ENCODE measurements around the gene NUBP2. TPM values are rescaled to one million over a fixed set of nuclear protein-coding genes. Genes with fewer than 3 reads are reported as not detected.

NUBP2 gene
- polyA plus RNA-seq, 1 experiment = 38.0 TPM

- ChIA-PET POLR2A (no interaction called here), CTCF (interaction anchor here (1.3 kb wide), 1 partner anchor 33 kb away, joined by 3 read pairs; no protein-coding TSS in a partner anchor)
- TF ChIP-seq CTCF (IDR thresholded peaks at IDR 0.05; ENCODE audit: insufficient read depth, low read depth, low read length) = no peak
- Histone ChIP-seq H3K4me3 (ENCODE audit: low read depth, low read length) (no peak overlapping the region), H3K27me3 (ENCODE audit: control insufficient read depth, insufficient read depth, low read length) (no peaks in the 10 kb centered on the region), H3K36me3 (ENCODE audit: control insufficient read depth, insufficient read depth, low read length) (no peaks in the 10 kb centered on the region)
- no peak for DNase-seq (ENCODE audit: low read depth)
Measured at GRCh38 chr16:1831186-1832075, 48.7 kb downstream of the NUBP2 start.

GRCh38 chr16:1832838-1833454, 50.2 kb downstream of the NUBP2 start:
- no peaks in the 10 kb centered on the region for H3K36me3 ChIP-seq (ENCODE audit: control insufficient read depth, insufficient read depth, low read length)
- CTCF ChIA-PET = no interaction called here
- no peak for DNase-seq (ENCODE audit: low read depth)

GRCh38 chr16:1834096-1834495, 51.3 kb downstream of the NUBP2 start:
- no peak for TF ChIP-seq CTCF (IDR thresholded peaks at IDR 0.05; ENCODE audit: insufficient read depth, low read depth, low read length)

More at GRCh38 chr16:1832838-1833454, 50.2 kb downstream of the NUBP2 start:
- TF ChIP-seq CTCF (IDR thresholded peaks at IDR 0.05; ENCODE audit: insufficient read depth, low read depth, low read length) = no peak
- H3K27me3 ChIP-seq (ENCODE audit: control insufficient read depth, insufficient read depth, low read length) = no peaks in the 10 kb centered on the region
- POLR2A ChIA-PET = no interaction called here
- H3K4me3 ChIP-seq (ENCODE audit: low read depth, low read length) = no peak overlapping the region

More at GRCh38 chr16:1834096-1834495, 51.3 kb downstream of the NUBP2 start:
- POLR2A ChIA-PET = no interaction called here
- CTCF ChIA-PET = no interaction called here
- no peak for DNase-seq (ENCODE audit: low read depth)
- Histone ChIP-seq H3K36me3 (ENCODE audit: control insufficient read depth, insufficient read depth, low read length) (no peaks in the 10 kb centered on the region), H3K27me3 (ENCODE audit: control insufficient read depth, insufficient read depth, low read length) (no peaks in the 10 kb centered on the region), H3K4me3 (ENCODE audit: low read depth, low read length) (no peak overlapping the region)

Small RNAs within 50 kb of the gene (small RNA-seq; reads per million reads assigned to genes)
- gene MIR3177 (ENCODE audit: insufficient read length, low read depth, low replicate concordance) = not detected

Other genes starting within 250 kb of the NUBP2 start
- 42.4 and 81.9 TPM in 2 replicates for gene TMEM204, start 249.3 kb upstream of the NUBP2 start, polyA plus RNA-seq (2011; rRNA removed)
- gene IFT140, start 170.9 kb upstream of the NUBP2 start, polyA plus RNA-seq (2011; rRNA removed) = 5.3 and 10.4 TPM in 2 replicates
- 5.2 and 8.0 TPM in 2 replicates for gene CRAMP1, start 170.6 kb upstream of the NUBP2 start, polyA plus RNA-seq (2011; rRNA removed)
- 46.2 and 47.6 TPM in 2 replicates for gene JPT2, start 104.7 kb upstream of the NUBP2 start, polyA plus RNA-seq (2011; rRNA removed)
- gene MAPK8IP3, start 76.8 kb upstream of the NUBP2 start, polyA plus RNA-seq (2011; rRNA removed) = 12.3 and 22.5 TPM in 2 replicates
- 20.3 and 34.3 TPM in 2 replicates for gene NME3, start 11.4 kb upstream of the NUBP2 start, polyA plus RNA-seq (2011; rRNA removed)
- gene EME2, start 10.2 kb upstream of the NUBP2 start, polyA plus RNA-seq (2011; rRNA removed) = 2.9 and 4.0 TPM in 2 replicates
- gene MRPS34, start 9.8 kb upstream of the NUBP2 start, polyA plus RNA-seq (2011; rRNA removed) = 64.2 and 69.6 TPM in 2 replicates
- 15.0 and 36.5 TPM in 2 replicates for gene SPSB3, start 389 bp upstream of the NUBP2 start, polyA plus RNA-seq (2011; rRNA removed)
- not detected in 2 replicates for gene IGFALS, start 10.7 kb downstream of the NUBP2 start, polyA plus RNA-seq (2011; rRNA removed)
- gene HAGH, start 43.9 kb downstream of the NUBP2 start, polyA plus RNA-seq (2011; rRNA removed) = 32.2 and 51.6 TPM in 2 replicates
- 52.5 and 53.1 TPM in 2 replicates for gene FAHD1, start 44.2 kb downstream of the NUBP2 start, polyA plus RNA-seq (2011; rRNA removed)
- 0.25 and 0.28 TPM in 2 replicates for gene MEIOB, start 89.2 kb downstream of the NUBP2 start, polyA plus RNA-seq (2011; rRNA removed)
- gene HS3ST6, start 135.5 kb downstream of the NUBP2 start, polyA plus RNA-seq (2011; rRNA removed) = not detected in 2 replicates
- gene MSRB1, start 160.2 kb downstream of the NUBP2 start, polyA plus RNA-seq (2011; rRNA removed) = 44.4 and 61.9 TPM in 2 replicates
- gene RPL3L, start 171.7 kb downstream of the NUBP2 start, polyA plus RNA-seq (2011; rRNA removed) = not detected in 2 replicates
- 155 and 183 TPM in 2 replicates for gene NDUFB10, start 176.6 kb downstream of the NUBP2 start, polyA plus RNA-seq (2011; rRNA removed)
- 3,098 and 4,041 TPM in 2 replicates for gene RPS2, start 181.9 kb downstream of the NUBP2 start, polyA plus RNA-seq (2011; rRNA removed)
- not detected in 2 replicates for gene RNF151, start 183.9 kb downstream of the NUBP2 start, polyA plus RNA-seq (2011; rRNA removed)
- 16.5 and 33.1 TPM in 2 replicates for gene TBL3, start 189.1 kb downstream of the NUBP2 start, polyA plus RNA-seq (2011; rRNA removed)
- gene NOXO1, start 198.5 kb downstream of the NUBP2 start, polyA plus RNA-seq (2011; rRNA removed) = 0.17 TPM in 1 of 2 replicates, not detected in the other
- gene GFER, start 201.2 kb downstream of the NUBP2 start, polyA plus RNA-seq (2011; rRNA removed) = 14.6 and 19.8 TPM in 2 replicates
- 2.5 and 3.3 TPM in 2 replicates for gene SYNGR3, start 207.0 kb downstream of the NUBP2 start, polyA plus RNA-seq (2011; rRNA removed)
- gene ZNF598, start 226.9 kb downstream of the NUBP2 start, polyA plus RNA-seq (2011; rRNA removed) = 14.4 and 23.0 TPM in 2 replicates
- gene NPW, start 236.8 kb downstream of the NUBP2 start, polyA plus RNA-seq (2011; rRNA removed) = 0.26 and 0.33 TPM in 2 replicates
- 62.1 and 107 TPM in 2 replicates for gene NHERF2, start 243.9 kb downstream of the NUBP2 start, polyA plus RNA-seq (2011; rRNA removed)